Neural progenitor cell (in vitro differentiated cells): Measurements from ENCODE around the gene HDDC2. TPM values are rescaled to one million over a fixed set of nuclear protein-coding genes. Genes with fewer than 3 reads are reported as not detected.

ENCODE experiments used
- DNase-seq: peaks from one replicate; pipeline ENCODE4 v3.0.0-alpha.2; 2016; ENCODE audit warnings: low spot score
- H2AFZ ChIP-seq: fragments of 200-600 bp; sonication (generic); replicated peaks from 2 replicates; pipeline ENCODE4 v1.6.1; 2016; ENCODE audit warnings: antibody characterized with exemption
- H3F3A ChIP-seq: fragments of 200-600 bp; sonication (generic); 2 replicates; pipeline ENCODE4 v1.6.1; 2016; ENCODE audit warnings: antibody characterized with exemption, low read depth
- H3K27ac ChIP-seq: fragments of 200-600 bp; sonication (generic); 2 replicates; pipeline ENCODE4 v1.5.1; 2016; ENCODE audit warnings: mild to moderate bottlenecking
- H3K27me3 ChIP-seq: fragments of 200-600 bp; sonication (generic); 2 replicates; pipeline ENCODE4 v1.6.1; 2016; ENCODE audit warnings: mild to moderate bottlenecking, moderate library complexity
- H3K36me3 ChIP-seq: fragments of 200-600 bp; sonication (generic); 2 replicates; pipeline ENCODE4 v1.5.1; 2016
- H3K4me1 ChIP-seq: fragments of 200-600 bp; sonication (generic); 2 replicates; pipeline ENCODE4 v1.6.1; 2016; ENCODE audit warnings: mixed run types
- H3K4me2 ChIP-seq: fragments of 200-600 bp; sonication (generic); 2 replicates; pipeline ENCODE4 v1.6.1; 2016
- H3K4me3 ChIP-seq: fragments of 200-600 bp; sonication (generic); 2 replicates; pipeline ENCODE4 v1.5.1; 2016
- H3K79me2 ChIP-seq: fragments of 200-600 bp; sonication (generic); 2 replicates; pipeline ENCODE4 v1.6.1; 2016; ENCODE audit warnings: low read depth
- H3K9ac ChIP-seq: fragments of 200-600 bp; sonication (generic); 2 replicates; pipeline ENCODE4 v1.6.1; 2016
- H3K9me3 ChIP-seq: fragments of 200-600 bp; sonication (generic); 2 replicates; pipeline ENCODE4 v1.5.1; 2016; ENCODE audit warnings: low read depth
- H4K20me1 ChIP-seq: fragments of 200-600 bp; sonication (generic); 2 replicates; pipeline ENCODE4 v1.6.1; 2016; ENCODE audit warnings: low read depth
- H3K27ac Mint-ChIP-seq: 3 replicates; pipeline ENCODE4 v1.8.0; 2021; ENCODE audit warnings: mixed read lengths
- H3K27me3 Mint-ChIP-seq: 2 replicates; pipeline ENCODE4 v1.8.0; 2022; ENCODE audit warnings: low read depth, mild to moderate bottlenecking, inconsistent platforms, moderate library complexity, mixed read lengths; ENCODE audit not compliant: insufficient read depth
- H3K36me3 Mint-ChIP-seq: 3 replicates; pipeline ENCODE4 v1.8.0; 2021; ENCODE audit warnings: mixed read lengths
- H3K4me1 Mint-ChIP-seq: 3 replicates; pipeline ENCODE4 v1.8.0; 2021; ENCODE audit warnings: mixed read lengths
- H3K4me3 Mint-ChIP-seq: 3 replicates; pipeline ENCODE4 v1.8.0; 2021; ENCODE audit warnings: mild to moderate bottlenecking, moderate library complexity, mixed read lengths
- H3K9me3 Mint-ChIP-seq: 3 replicates; pipeline ENCODE4 v1.8.0; 2020; ENCODE audit warnings: mixed read lengths
- EZH2 ChIP-seq: fragments of 200-600 bp; sonication (generic); IDR thresholded peaks from 2 replicates; pipeline ENCODE4 v1.6.1; 2017; ENCODE audit warnings: antibody characterized with exemption, mild to moderate bottlenecking, moderate library complexity
- EZH2phosphoT487 ChIP-seq: fragments of 200-600 bp; sonication (generic); IDR thresholded peaks from 2 replicates; pipeline ENCODE4 v1.6.1; 2017; ENCODE audit warnings: antibody characterized with exemption
- total RNA-seq: library from RNA; depleted of rRNA; stranded (reverse); fragments of >200 nt; gene quantifications from 2 replicates; pipeline ENCODE4 v1.2.3, GENCODE V29; 2015; ENCODE audit warnings: low replicate concordance
- TF ChIP-seq, protein P1 (sequence below): fragments of 200-600 bp; sonication (generic); IDR thresholded peaks from 2 replicates; pipeline ENCODE4 v1.5.1; 2017; ENCODE audit warnings: antibody characterized with exemption, mild to moderate bottlenecking

HDDC2 gene
- total RNA-seq, 1 donor from 2014 or later, result 114 TPM

- Histone ChIP-seq H3K4me3 (no peak overlapping the region), H3K27me3 (no peaks in the 10 kb centered on the region), H4K20me1 (peaks cover 4% of the 10 kb centered on the region), H3K9me3 (no peaks in the 10 kb centered on the region), H3K9ac (no peak overlapping the region), H3K4me1 (peaks cover 11% of the 10 kb centered on the region), H3F3A (peaks cover 9% of the 10 kb centered on the region), H2AFZ (no peak overlapping the region), H3K4me2 (no peak overlapping the region), H3K79me2 (peaks cover 20% of the 10 kb centered on the region), H3K27ac (no peak overlapping the region), H3K36me3 (peaks cover 3% of the 10 kb centered on the region)
- Mint-ChIP-seq H3K9me3 (no peaks in the 10 kb centered on the region), H3K27ac (no peak overlapping the region), H3K4me3 (no peak overlapping the region), H3K4me1 (peaks cover 18% of the 10 kb centered on the region), H3K27me3 (peaks cover 2% of the 10 kb centered on the region), H3K36me3 (peaks cover 39% of the 10 kb centered on the region)
- DNase-seq, result no peak
- no peak for TF ChIP-seq EZH2
- TF ChIP-seq, protein P1, sequence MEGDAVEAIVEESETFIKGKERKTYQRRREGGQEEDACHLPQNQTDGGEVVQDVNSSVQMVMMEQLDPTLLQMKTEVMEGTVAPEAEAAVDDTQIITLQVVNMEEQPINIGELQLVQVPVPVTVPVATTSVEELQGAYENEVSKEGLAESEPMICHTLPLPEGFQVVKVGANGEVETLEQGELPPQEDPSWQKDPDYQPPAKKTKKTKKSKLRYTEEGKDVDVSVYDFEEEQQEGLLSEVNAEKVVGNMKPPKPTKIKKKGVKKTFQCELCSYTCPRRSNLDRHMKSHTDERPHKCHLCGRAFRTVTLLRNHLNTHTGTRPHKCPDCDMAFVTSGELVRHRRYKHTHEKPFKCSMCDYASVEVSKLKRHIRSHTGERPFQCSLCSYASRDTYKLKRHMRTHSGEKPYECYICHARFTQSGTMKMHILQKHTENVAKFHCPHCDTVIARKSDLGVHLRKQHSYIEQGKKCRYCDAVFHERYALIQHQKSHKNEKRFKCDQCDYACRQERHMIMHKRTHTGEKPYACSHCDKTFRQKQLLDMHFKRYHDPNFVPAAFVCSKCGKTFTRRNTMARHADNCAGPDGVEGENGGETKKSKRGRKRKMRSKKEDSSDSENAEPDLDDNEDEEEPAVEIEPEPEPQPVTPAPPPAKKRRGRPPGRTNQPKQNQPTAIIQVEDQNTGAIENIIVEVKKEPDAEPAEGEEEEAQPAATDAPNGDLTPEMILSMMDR, result no peak
- no peak for TF ChIP-seq EZH2phosphoT487
These were observed 2.5 kb downstream of the HDDC2 start for GRCh38 chr6:125299257-125299656.

DNA sequence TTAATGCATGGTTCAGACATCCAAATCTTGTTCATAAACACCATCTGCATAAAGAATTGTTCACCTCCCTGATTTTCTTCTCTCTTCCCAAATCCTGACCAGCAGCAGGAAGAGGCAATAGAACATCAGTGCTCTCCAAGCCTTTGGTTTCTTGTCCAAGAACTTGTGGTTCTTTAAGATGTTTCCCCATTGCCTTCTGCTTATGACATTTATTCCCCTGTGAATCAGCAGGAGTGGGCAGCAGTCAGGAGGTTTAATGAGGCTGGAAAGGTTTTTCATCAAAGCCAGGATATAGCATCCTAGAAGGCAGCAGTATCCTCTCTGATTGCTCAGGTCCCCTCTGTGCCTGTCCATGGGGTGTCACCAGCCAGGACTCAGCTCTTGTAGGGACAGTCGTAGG, 5.3 kb downstream of the HDDC2 start:
- H3K36me3 Mint-ChIP-seq, result peaks cover 53% of the 10 kb centered on the region
- DNase-seq, result no peak
- H3K4me3 Mint-ChIP-seq, result no peak overlapping the region
- H3K79me2 ChIP-seq, result peaks cover 20% of the 10 kb centered on the region
- H3K4me1 Mint-ChIP-seq, result peaks cover 18% of the 10 kb centered on the region
- peaks cover 8% of the 10 kb centered on the region for H3K36me3 ChIP-seq
- H3F3A ChIP-seq, result no peaks in the 10 kb centered on the region
- no peak overlapping the region for H3K4me3 ChIP-seq
- no peak overlapping the region for H3K4me2 ChIP-seq
- H2AFZ ChIP-seq, result no peak overlapping the region
- H3K27ac Mint-ChIP-seq, result no peak overlapping the region
- H3K27me3 Mint-ChIP-seq, result peaks cover 2% of the 10 kb centered on the region
- no peaks in the 10 kb centered on the region for H3K27me3 ChIP-seq
- H4K20me1 ChIP-seq, result peaks cover 5% of the 10 kb centered on the region
- TF ChIP-seq EZH2phosphoT487 (no peak), EZH2 (no peak)
- TF ChIP-seq, protein P1, result no peak
- no peak overlapping the region for H3K27ac ChIP-seq
- H3K4me1 ChIP-seq, result peaks cover 11% of the 10 kb centered on the region
- no peak overlapping the region for H3K9ac ChIP-seq
- H3K9me3 Mint-ChIP-seq, result no peaks in the 10 kb centered on the region
- H3K9me3 ChIP-seq, result no peaks in the 10 kb centered on the region

- peaks cover 2% of the 10 kb centered on the region for H3K27me3 Mint-ChIP-seq
- H3K9me3 ChIP-seq, result no peaks in the 10 kb centered on the region
- no peak overlapping the region for H3K4me3 Mint-ChIP-seq
- no peak overlapping the region for H3K27ac Mint-ChIP-seq
- no peak for TF ChIP-seq EZH2
- TF ChIP-seq EZH2phosphoT487, result no peak
- TF ChIP-seq, protein P1, result no peak
- H3K36me3 ChIP-seq, result peaks cover 9% of the 10 kb centered on the region
- H3K4me1 ChIP-seq, result peaks cover 2% of the 10 kb centered on the region
- peaks cover 8% of the 10 kb centered on the region for H3K79me2 ChIP-seq
- H3K27ac ChIP-seq, result no peak overlapping the region
- H3K4me3 ChIP-seq, result no peak overlapping the region
- no peak for DNase-seq
- H3K4me2 ChIP-seq, result no peak overlapping the region
- H4K20me1 ChIP-seq, result peaks cover 5% of the 10 kb centered on the region
- H3K36me3 Mint-ChIP-seq, result peaks cover 48% of the 10 kb centered on the region
- H3K4me1 Mint-ChIP-seq, result peaks cover 6% of the 10 kb centered on the region
- H3K9me3 Mint-ChIP-seq, result no peaks in the 10 kb centered on the region
- H3F3A ChIP-seq, result no peaks in the 10 kb centered on the region
- no peak overlapping the region for H2AFZ ChIP-seq
- no peak overlapping the region for H3K9ac ChIP-seq
- H3K27me3 ChIP-seq, result no peaks in the 10 kb centered on the region
These were observed 6.8 kb downstream of the HDDC2 start for GRCh38 chr6:125294925-125295324.
